ENCODE measurements around the gene TSPAN17. TPM values are rescaled to one million over a fixed set of nuclear protein-coding genes. Genes with fewer than 3 reads are reported as not detected.

The TSPAN17 gene
- total RNA-seq, 1 donor from 2014 or later: 37.5 TPM

DNA sequence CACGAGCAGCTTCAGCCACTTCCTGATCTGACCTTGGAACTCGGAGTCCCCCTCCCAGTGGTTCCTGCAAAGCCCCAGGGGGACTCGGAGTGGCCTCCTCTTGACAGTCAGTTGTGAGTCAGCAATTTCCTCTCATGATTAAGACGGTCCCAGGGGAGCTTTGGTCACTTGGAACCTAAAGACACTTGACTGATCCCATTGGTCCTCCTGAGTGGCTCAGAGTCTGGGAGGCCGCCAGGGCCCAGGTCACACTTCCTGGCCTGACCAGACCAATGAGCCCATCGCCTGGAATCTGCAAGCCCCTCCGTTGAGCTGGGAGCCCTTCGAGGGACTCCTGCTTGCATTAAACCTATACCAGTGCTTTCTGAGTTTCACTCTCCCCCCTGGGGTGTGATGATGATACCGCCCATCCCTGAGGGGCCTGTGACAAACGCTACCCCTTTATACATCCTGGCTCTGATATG lies 29.1 kb downstream of the TSPAN17 start:
- peaks cover 33% of the 10 kb centered on the region for H3K27me3 Mint-ChIP-seq
- no peak for DNase-seq (ENCODE audit: low spot score, unreplicated experiment)
- TF ChIP-seq, protein P1, sequence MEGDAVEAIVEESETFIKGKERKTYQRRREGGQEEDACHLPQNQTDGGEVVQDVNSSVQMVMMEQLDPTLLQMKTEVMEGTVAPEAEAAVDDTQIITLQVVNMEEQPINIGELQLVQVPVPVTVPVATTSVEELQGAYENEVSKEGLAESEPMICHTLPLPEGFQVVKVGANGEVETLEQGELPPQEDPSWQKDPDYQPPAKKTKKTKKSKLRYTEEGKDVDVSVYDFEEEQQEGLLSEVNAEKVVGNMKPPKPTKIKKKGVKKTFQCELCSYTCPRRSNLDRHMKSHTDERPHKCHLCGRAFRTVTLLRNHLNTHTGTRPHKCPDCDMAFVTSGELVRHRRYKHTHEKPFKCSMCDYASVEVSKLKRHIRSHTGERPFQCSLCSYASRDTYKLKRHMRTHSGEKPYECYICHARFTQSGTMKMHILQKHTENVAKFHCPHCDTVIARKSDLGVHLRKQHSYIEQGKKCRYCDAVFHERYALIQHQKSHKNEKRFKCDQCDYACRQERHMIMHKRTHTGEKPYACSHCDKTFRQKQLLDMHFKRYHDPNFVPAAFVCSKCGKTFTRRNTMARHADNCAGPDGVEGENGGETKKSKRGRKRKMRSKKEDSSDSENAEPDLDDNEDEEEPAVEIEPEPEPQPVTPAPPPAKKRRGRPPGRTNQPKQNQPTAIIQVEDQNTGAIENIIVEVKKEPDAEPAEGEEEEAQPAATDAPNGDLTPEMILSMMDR (IDR thresholded peaks at IDR 0.05; ENCODE audit: unreplicated experiment): no peak
- no peaks in the 10 kb centered on the region for H3K36me3 Mint-ChIP-seq (ENCODE audit: insufficient read depth)
- no peaks in the 10 kb centered on the region for H3K9me3 Mint-ChIP-seq (ENCODE audit: low read depth)
- no peak overlapping the region for H3K27ac Mint-ChIP-seq
- no peak overlapping the region for H3K4me3 Mint-ChIP-seq (ENCODE audit: low read depth)
- H3K4me1 Mint-ChIP-seq (ENCODE audit: low read depth): peaks cover under 1% of the 10 kb centered on the region

DNA sequence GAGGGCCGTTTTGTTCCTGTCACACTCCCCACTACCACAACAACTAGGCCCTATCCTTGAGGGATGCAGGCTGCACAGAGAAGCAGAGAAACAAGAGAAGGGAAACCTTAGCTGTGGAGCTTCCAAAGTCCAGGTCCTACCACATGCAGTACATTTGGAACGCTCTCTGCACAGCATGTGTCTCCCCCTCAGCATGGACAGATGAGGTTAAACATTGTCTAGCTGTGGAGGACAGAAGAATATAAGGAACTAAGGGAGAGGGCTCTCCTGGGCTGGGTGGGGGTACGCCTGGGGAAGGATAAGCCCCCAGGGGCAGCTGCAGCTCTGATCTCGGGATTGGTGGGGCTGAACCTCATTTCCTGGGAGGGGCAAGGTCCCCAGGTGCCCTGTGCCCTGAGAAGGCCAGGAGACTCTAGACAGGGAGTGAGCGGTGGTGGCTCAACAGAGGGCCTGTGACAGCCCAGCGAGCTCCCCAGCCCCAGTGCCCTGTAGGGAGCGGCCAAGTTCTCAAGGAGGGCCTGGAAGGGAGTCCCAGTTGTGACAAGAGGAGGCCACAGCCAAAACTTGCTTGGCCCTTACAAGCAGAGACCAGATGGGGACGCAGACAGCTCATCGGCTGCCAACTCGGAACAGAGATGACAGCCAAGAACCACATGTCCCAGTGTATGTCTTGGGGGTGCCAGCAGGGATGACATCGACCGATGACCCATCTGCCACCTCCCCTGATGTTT lies 30.1 kb downstream of the TSPAN17 start:
- H3K4me1 Mint-ChIP-seq (ENCODE audit: low read depth): no peaks in the 10 kb centered on the region
- no peaks in the 10 kb centered on the region for H3K9me3 Mint-ChIP-seq (ENCODE audit: low read depth)
- H3K4me3 Mint-ChIP-seq (ENCODE audit: low read depth): no peak overlapping the region
- TF ChIP-seq, protein P1 (IDR thresholded peaks at IDR 0.05; ENCODE audit: unreplicated experiment): no peak
- H3K27me3 Mint-ChIP-seq: peaks cover 37% of the 10 kb centered on the region
- no peak for DNase-seq (ENCODE audit: low spot score, unreplicated experiment)
- H3K36me3 Mint-ChIP-seq (ENCODE audit: insufficient read depth): no peaks in the 10 kb centered on the region
- no peak overlapping the region for H3K27ac Mint-ChIP-seq

DNA sequence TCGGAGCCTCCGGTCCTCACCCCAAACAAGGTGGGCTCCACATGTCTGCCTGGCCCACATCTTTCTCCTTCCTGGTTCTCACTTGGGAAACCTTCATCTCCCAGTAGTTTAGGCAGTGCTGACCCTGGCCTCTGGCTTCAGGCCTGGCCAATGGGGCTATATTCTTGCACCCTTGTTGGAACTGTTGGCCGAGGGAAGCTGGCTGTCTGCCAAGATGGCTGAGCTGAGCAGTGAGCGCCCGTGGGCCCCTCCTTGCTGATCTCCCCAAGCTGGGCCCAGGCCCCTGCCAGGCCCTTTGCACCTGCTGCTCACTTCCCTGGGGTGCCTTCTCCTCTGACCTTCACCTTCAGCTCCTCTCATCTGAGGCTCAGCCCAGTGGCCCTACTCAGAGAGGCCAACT lies 31.3 kb downstream of the TSPAN17 start:
- no peaks in the 10 kb centered on the region for H3K9me3 Mint-ChIP-seq (ENCODE audit: low read depth)
- TF ChIP-seq, protein P1 (IDR thresholded peaks at IDR 0.05; ENCODE audit: unreplicated experiment): no peak
- no peaks in the 10 kb centered on the region for H3K36me3 Mint-ChIP-seq (ENCODE audit: insufficient read depth)
- H3K27me3 Mint-ChIP-seq: peaks cover 40% of the 10 kb centered on the region
- H3K4me1 Mint-ChIP-seq (ENCODE audit: low read depth): no peaks in the 10 kb centered on the region
- no peak overlapping the region for H3K4me3 Mint-ChIP-seq (ENCODE audit: low read depth)
- DNase-seq (ENCODE audit: low spot score, unreplicated experiment): no peak
- H3K27ac Mint-ChIP-seq: no peak overlapping the region

DNA sequence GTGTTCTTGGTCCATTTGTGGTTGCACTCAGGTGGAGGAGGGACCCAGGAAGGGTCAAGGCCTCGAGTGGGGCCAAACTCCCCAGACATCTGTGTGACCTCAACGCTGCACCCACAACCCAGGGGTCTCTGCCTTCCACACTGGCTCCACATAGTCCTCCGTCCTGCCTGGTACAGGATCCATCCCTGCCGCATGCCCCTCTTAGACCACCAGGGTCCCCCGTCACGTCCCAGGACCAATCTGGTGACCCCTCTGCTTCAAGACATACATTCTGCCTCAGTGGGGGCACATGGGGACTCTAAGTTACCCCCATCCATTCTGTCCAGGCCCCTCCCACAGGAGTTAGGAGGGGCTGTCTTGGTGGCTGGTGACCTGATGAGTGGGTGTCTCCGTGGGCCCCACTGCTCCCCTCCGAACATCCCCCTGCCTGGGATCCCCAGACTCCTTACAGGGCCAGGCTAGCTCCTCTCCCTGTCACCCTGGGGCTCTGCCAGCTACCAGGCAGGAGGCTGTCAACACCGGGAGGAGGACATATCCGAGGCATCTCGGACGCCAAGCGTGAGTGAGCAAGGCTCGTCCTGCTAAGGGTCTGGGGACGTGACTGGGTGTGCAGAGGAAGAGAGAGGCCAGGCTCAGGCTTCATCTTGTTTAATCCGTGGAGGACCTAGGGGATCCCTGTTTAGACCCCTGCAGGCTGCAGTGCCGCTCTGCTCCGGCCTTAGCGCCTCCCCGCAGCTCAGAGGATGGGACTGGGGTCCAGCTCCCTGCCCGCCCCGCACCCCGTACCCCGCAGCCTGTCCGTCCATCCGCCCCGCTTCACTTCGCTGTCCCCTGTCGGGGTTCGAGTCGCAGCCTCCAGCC lies 32.3 kb downstream of the TSPAN17 start:
- Mint-ChIP-seq H3K27me3 (peaks cover 44% of the 10 kb centered on the region), H3K36me3 (ENCODE audit: insufficient read depth) (no peaks in the 10 kb centered on the region), H3K4me1 (ENCODE audit: low read depth) (no peaks in the 10 kb centered on the region), H3K27ac (no peak overlapping the region), H3K9me3 (ENCODE audit: low read depth) (no peaks in the 10 kb centered on the region), H3K4me3 (ENCODE audit: low read depth) (no peak overlapping the region)
- DNase-seq (ENCODE audit: low spot score, unreplicated experiment): no peak
- TF ChIP-seq, protein P1 (IDR thresholded peaks at IDR 0.05; ENCODE audit: unreplicated experiment): no peak

DNA sequence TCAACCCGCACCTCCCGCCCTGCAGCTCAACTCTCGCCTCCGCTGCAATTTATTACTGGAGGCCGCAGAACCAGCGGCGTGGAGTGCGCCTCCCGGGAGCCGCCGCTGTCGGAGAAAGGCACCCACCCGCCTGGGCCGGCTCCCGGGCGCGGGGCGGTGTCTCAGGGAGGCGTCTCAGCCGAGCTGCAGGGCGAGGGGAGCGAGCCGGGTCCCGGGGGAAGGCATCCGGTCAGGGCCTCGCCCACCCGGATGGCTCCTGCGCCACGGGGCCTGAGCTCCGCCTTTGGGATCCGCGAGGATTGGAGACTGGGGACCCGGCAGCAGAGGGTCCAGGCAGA lies 32.9 kb downstream of the TSPAN17 start:
- H3K4me1 Mint-ChIP-seq (ENCODE audit: low read depth): no peaks in the 10 kb centered on the region
- H3K9me3 Mint-ChIP-seq (ENCODE audit: low read depth): peaks cover 3% of the 10 kb centered on the region
- peaks cover 47% of the 10 kb centered on the region for H3K27me3 Mint-ChIP-seq
- H3K27ac Mint-ChIP-seq: no peak overlapping the region
- no peaks in the 10 kb centered on the region for H3K36me3 Mint-ChIP-seq (ENCODE audit: insufficient read depth)
- no peak overlapping the region for H3K4me3 Mint-ChIP-seq (ENCODE audit: low read depth)
- TF ChIP-seq, protein P1 (IDR thresholded peaks at IDR 0.05; ENCODE audit: unreplicated experiment): no peak
- no peak for DNase-seq (ENCODE audit: low spot score, unreplicated experiment)

All from progenitor cell of endocrine pancreas (in vitro differentiated cells).